Neural cell (in vitro differentiated cells): Measurements from ENCODE around the gene TINAG. TPM values are rescaled to one million over a fixed set of nuclear protein-coding genes. Genes with fewer than 3 reads are reported as not detected.

Source experiments
- H2AFZ ChIP-seq: fragments of 200-600, 300-800 bp; sonication (generic), shearing (Covaris generic); 2 replicates; pipeline ENCODE4 v1.6.0; 2014; ENCODE audit warnings: low read depth, mild to moderate bottlenecking, antibody characterized with exemption, low read length, moderate library complexity
- H3F3A ChIP-seq: fragments of 200-600 bp; shearing (Covaris generic); 2 replicates; pipeline ENCODE4 v1.6.1; 2016; ENCODE audit warnings: mild to moderate bottlenecking, moderate library complexity, mixed read lengths, antibody characterized with exemption, low read length; ENCODE audit not compliant: insufficient read depth, poor library complexity, severe bottlenecking
- H3K27ac ChIP-seq: fragments of 200-600, 300-800 bp; sonication (generic), shearing (Covaris generic); 2 replicates; pipeline ENCODE4 v1.5.1; 2014; ENCODE audit warnings: mild to moderate bottlenecking, low read length, moderate library complexity
- H3K27me3 ChIP-seq: fragments of 300-800, 200-600 bp; sonication (generic), shearing (Covaris generic); 2 replicates; pipeline ENCODE4 v1.6.0; 2014; ENCODE audit warnings: mild to moderate bottlenecking, low read depth, low read length, moderate library complexity; ENCODE audit not compliant: insufficient read depth
- H3K36me3 ChIP-seq: fragments of 300-800, 200-600 bp; sonication (generic), shearing (Covaris generic); 2 replicates; pipeline ENCODE4 v1.5.1; 2014; ENCODE audit warnings: mild to moderate bottlenecking, antibody characterized with exemption, low read length, moderate library complexity; ENCODE audit not compliant: insufficient read depth
- H3K4me2 ChIP-seq: fragments of 300-800, 200-600 bp; sonication (generic), shearing (Covaris generic); 2 replicates; pipeline ENCODE4 v1.6.0; 2014; ENCODE audit warnings: mild to moderate bottlenecking, low read length
- H3K4me3 ChIP-seq: fragments of 300-800, 200-600 bp; sonication (generic), shearing (Covaris generic); 2 replicates; pipeline ENCODE4 v1.5.1; 2014; ENCODE audit warnings: mild to moderate bottlenecking, low read length, moderate library complexity
- H3K79me2 ChIP-seq: fragments of 200-600 bp; shearing (Covaris generic); replicated peaks from 2 replicates; pipeline ENCODE4 v1.6.0; 2014; ENCODE audit warnings: mild to moderate bottlenecking, low read length, moderate library complexity; ENCODE audit not compliant: insufficient read depth
- H3K9ac ChIP-seq: fragments of 300-800, 200-600 bp; sonication (generic), shearing (Covaris generic); 2 replicates; pipeline ENCODE4 v1.6.1; 2016; ENCODE audit warnings: mild to moderate bottlenecking, low read length, mixed read lengths
- H3K9me2 ChIP-seq: fragments of 200-600 bp; shearing (Covaris generic); 2 replicates; pipeline ENCODE4 v1.6.1; 2016; ENCODE audit warnings: mild to moderate bottlenecking, low read length, mixed read lengths; ENCODE audit not compliant: insufficient read depth
- H3K9me3 ChIP-seq: fragments of 200-600, 300-800 bp; sonication (generic), shearing (Covaris generic); 2 replicates; pipeline ENCODE4 v1.6.1; 2016; ENCODE audit warnings: mild to moderate bottlenecking, mixed run types, low read length, moderate library complexity, mixed read lengths
- H4K20me1 ChIP-seq: fragments of 200-600 bp; shearing (Covaris generic); 2 replicates; pipeline ENCODE4 v1.6.1; 2016; ENCODE audit warnings: mild to moderate bottlenecking, mixed run types; ENCODE audit not compliant: insufficient read depth
- CTCF ChIP-seq: fragments of 450-650 bp; IDR thresholded peaks from 2 replicates; pipeline ENCODE4 v1.5.1; 2014; ENCODE audit warnings: antibody characterized with exemption, mild to moderate bottlenecking, moderate library complexity; ENCODE audit not compliant: poor library complexity, severe bottlenecking
- EP300 ChIP-seq: fragments of 450-650 bp; conservative IDR thresholded peaks from 2 replicates; pipeline ENCODE4 v1.6.1; 2014; ENCODE audit warnings: antibody characterized with exemption, mild to moderate bottlenecking, moderate library complexity; ENCODE audit not compliant: poor library complexity, severe bottlenecking
- EZH2 ChIP-seq: fragments of 200-600, 300-800 bp; shearing (Covaris generic), sonication (generic); IDR thresholded peaks from 2 replicates; pipeline ENCODE4 v1.6.1; 2014; ENCODE audit warnings: antibody characterized with exemption, low read length, borderline replicate concordance, mild to moderate bottlenecking; ENCODE audit not compliant: insufficient read depth, poor library complexity, severe bottlenecking
- MXI1 ChIP-seq: fragments of 450-650 bp; conservative IDR thresholded peaks from 2 replicates; pipeline ENCODE4 v1.6.1; 2014; ENCODE audit warnings: antibody characterized with exemption, mild to moderate bottlenecking; ENCODE audit not compliant: poor library complexity, severe bottlenecking
- POLR2AphosphoS5 ChIP-seq: IDR thresholded peaks from 2 replicates; pipeline ENCODE4 v1.6.1; 2012
- RAD21 ChIP-seq: fragments of 450-650 bp; conservative IDR thresholded peaks from 2 replicates; pipeline ENCODE4 v1.6.1; 2014; ENCODE audit warnings: antibody characterized with exemption, mild to moderate bottlenecking, moderate library complexity
- REST ChIP-seq: IDR thresholded peaks from 2 replicates; pipeline ENCODE4 v1.6.1; 2012; ENCODE audit warnings: borderline replicate concordance
- SMC3 ChIP-seq: fragments of 450-650 bp; conservative IDR thresholded peaks from 2 replicates; pipeline ENCODE4 v1.6.1; 2014; ENCODE audit warnings: antibody characterized with exemption, mild to moderate bottlenecking, moderate library complexity; ENCODE audit not compliant: poor library complexity
- TAF1 ChIP-seq: IDR thresholded peaks from 2 replicates; pipeline ENCODE4 v1.6.1; 2012; ENCODE audit warnings: low read depth
- polyA plus RNA-seq: library from polyadenylated mRNA; depleted of rRNA; stranded (reverse); fragments of >200 nt; gene quantifications from 2 replicates; pipeline ENCODE4 v1.2.3, GENCODE V29; 2014

Gene TINAG
- polyA plus RNA-seq, 1 donor from 2014 or later: 1.1 TPM

GRCh38 chr6:54273214-54273820 is 34.9 kb upstream of the TINAG start:
- Histone ChIP-seq H3K4me3 (no peak overlapping the region), H3K36me3 (no peaks in the 10 kb centered on the region), H4K20me1 (no peaks in the 10 kb centered on the region), H3K9ac (no peak overlapping the region), H3K9me2 (no peaks in the 10 kb centered on the region), H2AFZ (no peak overlapping the region), H3K27me3 (no peaks in the 10 kb centered on the region), H3K79me2 (no peaks in the 10 kb centered on the region), H3K27ac (no peak overlapping the region), H3F3A (no peaks in the 10 kb centered on the region), H3K4me2 (no peak overlapping the region), H3K9me3 (peaks cover 4% of the 10 kb centered on the region)
- no peak for TF ChIP-seq REST
- TF ChIP-seq TAF1: no peak
- no peak for TF ChIP-seq POLR2AphosphoS5
- no peak for TF ChIP-seq MXI1
- TF ChIP-seq RAD21: no peak
- no peak for TF ChIP-seq SMC3
- no peak for TF ChIP-seq EP300
- TF ChIP-seq CTCF: no peak
- TF ChIP-seq EZH2: no peak

GRCh38 chr6:54274383-54274782 is 33.9 kb upstream of the TINAG start:
- TF ChIP-seq REST (no peak), RAD21 (no peak), TAF1 (no peak), POLR2AphosphoS5 (no peak), EZH2 (no peak), EP300 (no peak)
- H3K79me2 ChIP-seq: no peaks in the 10 kb centered on the region
- no peaks in the 10 kb centered on the region for H3K27me3 ChIP-seq
- no peaks in the 10 kb centered on the region for H3K9me2 ChIP-seq
- H4K20me1 ChIP-seq: no peaks in the 10 kb centered on the region
- no peaks in the 10 kb centered on the region for H3K36me3 ChIP-seq
- no peak overlapping the region for H2AFZ ChIP-seq
- H3K4me3 ChIP-seq: no peak overlapping the region
- no peak overlapping the region for H3K27ac ChIP-seq
- peaks cover 4% of the 10 kb centered on the region for H3K9me3 ChIP-seq
- H3K4me2 ChIP-seq: no peak overlapping the region
- no peaks in the 10 kb centered on the region for H3F3A ChIP-seq
- no peak overlapping the region for H3K9ac ChIP-seq
